OCI-LY1 (cell line): ENCODE data around the gene SRSF5.

Experiments
- H2AFZ ChIP-seq: fragments of 200-600 bp; sonication (generic), shearing (Covaris generic); 2 replicates; pipeline ENCODE4 v1.6.0; 2014; ENCODE audit warnings: antibody characterized with exemption, mild to moderate bottlenecking, low read length
- H3F3A ChIP-seq: fragments of 200-600 bp; sonication (generic), shearing (Covaris generic); 2 replicates; pipeline ENCODE4 v1.6.0; 2014; ENCODE audit warnings: mild to moderate bottlenecking, antibody characterized with exemption, low read length, moderate library complexity; ENCODE audit not compliant: insufficient read depth
- H3K27ac ChIP-seq: fragments of 200-600 bp; sonication (generic); 2 replicates; pipeline ENCODE4 v1.5.1; 2014; ENCODE audit warnings: low read length, mixed run types, mild to moderate bottlenecking, low read depth; ENCODE audit not compliant: poor library complexity, severe bottlenecking
- H3K27me3 ChIP-seq: fragments of 200-600 bp; sonication (generic); 2 replicates; pipeline ENCODE4 v1.6.0; 2014; ENCODE audit warnings: antibody characterized with exemption, mild to moderate bottlenecking, low read length, moderate library complexity; ENCODE audit not compliant: insufficient read depth
- H3K36me3 ChIP-seq: fragments of 200-600 bp; sonication (generic); 2 replicates; pipeline ENCODE4 v1.6.1; 2014; ENCODE audit warnings: mild to moderate bottlenecking, antibody characterized with exemption, low read length, moderate library complexity, mixed read lengths; ENCODE audit not compliant: insufficient read depth
- H3K4me1 ChIP-seq: fragments of 200-600 bp; sonication (generic); 2 replicates; pipeline ENCODE4 v1.5.1; 2014; ENCODE audit warnings: mild to moderate bottlenecking, low read length, moderate library complexity; ENCODE audit not compliant: insufficient read depth, severe bottlenecking
- H3K4me2 ChIP-seq: fragments of 200-600 bp; sonication (generic), shearing (Covaris generic); 2 replicates; pipeline ENCODE4 v1.6.1; 2014; ENCODE audit warnings: low read length
- H3K4me3 ChIP-seq: fragments of 200-600 bp; sonication (generic); 2 replicates; pipeline ENCODE4 v1.5.1; 2014; ENCODE audit warnings: low read length, low read depth, mild to moderate bottlenecking, mixed read lengths; ENCODE audit not compliant: poor library complexity, severe bottlenecking
- H3K79me2 ChIP-seq: fragments of 200-600 bp; shearing (Covaris generic); 2 replicates; pipeline ENCODE4 v1.6.1; 2016; ENCODE audit warnings: mixed run types, low read length, mixed read lengths; ENCODE audit not compliant: insufficient read depth
- H3K9ac ChIP-seq: fragments of 200-600 bp; sonication (generic), shearing (Covaris generic); 2 replicates; pipeline ENCODE4 v1.6.1; 2014; ENCODE audit warnings: mild to moderate bottlenecking, low read length, mixed read lengths
- H3K9me2 ChIP-seq: fragments of 200-600 bp; sonication (generic), shearing (Covaris generic); 2 replicates; pipeline ENCODE4 v1.6.1; 2014; ENCODE audit warnings: low read depth, mild to moderate bottlenecking, low read length, mixed read lengths
- H3K9me3 ChIP-seq: fragments of 200-600 bp; shearing (Covaris generic); 2 replicates; pipeline ENCODE4 v1.6.1; 2014; ENCODE audit warnings: low read length, mixed read lengths
- H4K20me1 ChIP-seq: fragments of 200-600 bp; sonication (generic), shearing (Covaris generic); 2 replicates; pipeline ENCODE4 v1.6.0; 2016; ENCODE audit warnings: mild to moderate bottlenecking, low read length; ENCODE audit not compliant: insufficient read depth
- CTCF ChIP-seq: fragments of 200-600 bp; sonication (generic), shearing (Covaris generic); IDR thresholded peaks from 2 replicates; pipeline ENCODE4 v1.5.1; 2017; ENCODE audit warnings: mild to moderate bottlenecking, antibody characterized with exemption, low read length, moderate library complexity, mixed read lengths
- EZH2 ChIP-seq: fragments of 200-600 bp; sonication (generic), shearing (Covaris generic); IDR thresholded peaks from 2 replicates; pipeline ENCODE4 v1.8.0; 2017; ENCODE audit warnings: borderline replicate concordance, mixed run types, mild to moderate bottlenecking, antibody characterized with exemption, low read length, moderate library complexity, mixed read lengths

SRSF5 gene

GRCh38 chr14:69780092-69780491 lies 13.2 kb downstream of the SRSF5 start:
- Histone ChIP-seq H3K9ac (no peak overlapping the region), H3K79me2 (no peaks in the 10 kb centered on the region), H4K20me1 (0 out of 2 replicates have a peak, but pooled peaks cover 2% of the 10 kb centered on the region), H3K9me3 (no peaks in the 10 kb centered on the region), H3K4me2 (no peak overlapping the region), H2AFZ (no peak overlapping the region), H3K36me3 (peaks cover 59% of the 10 kb centered on the region), H3K4me3 (no peak overlapping the region), H3K4me1 (no peaks in the 10 kb centered on the region), H3F3A (no peaks in the 10 kb centered on the region), H3K27ac (no peak overlapping the region), H3K9me2 (no peaks in the 10 kb centered on the region), H3K27me3 (no peaks in the 10 kb centered on the region)
- no peak for TF ChIP-seq CTCF
- TF ChIP-seq EZH2, result no peak

- Histone ChIP-seq H3K27ac (no peak overlapping the region), H3K4me3 (no peak overlapping the region), H3K4me1 (no peaks in the 10 kb centered on the region), H3K27me3 (no peaks in the 10 kb centered on the region), H3K9me2 (no peaks in the 10 kb centered on the region), H3K4me2 (no peak overlapping the region), H3K9me3 (no peaks in the 10 kb centered on the region), H3F3A (no peaks in the 10 kb centered on the region), H3K79me2 (no peaks in the 10 kb centered on the region), H2AFZ (no peak overlapping the region), H3K9ac (no peak overlapping the region), H3K36me3 (peaks cover 51% of the 10 kb centered on the region), H4K20me1 (0 out of 2 replicates have a peak, but pooled peaks cover 2% of the 10 kb centered on the region)
- TF ChIP-seq EZH2 (no peak), CTCF (no peak)
Observed at GRCh38 chr14:69780952-69781351, 14.0 kb downstream of the SRSF5 start.

- Histone ChIP-seq H3K36me3 (peaks cover 12% of the 10 kb centered on the region; the same call in 1 of the 2 replicates), H3K27ac (no peak overlapping the region), H3K9ac (no peak overlapping the region), H3K9me2 (no peaks in the 10 kb centered on the region), H3K79me2 (no peaks in the 10 kb centered on the region), H4K20me1 (no peaks in the 10 kb centered on the region), H3K27me3 (no peaks in the 10 kb centered on the region), H3K4me1 (no peaks in the 10 kb centered on the region), H3F3A (no peaks in the 10 kb centered on the region), H3K4me3 (no peak overlapping the region), H3K4me2 (no peak overlapping the region), H3K9me3 (no peaks in the 10 kb centered on the region), H2AFZ (no peak overlapping the region)
- TF ChIP-seq EZH2 (no peak), CTCF (no peak)
Observed at GRCh38 chr14:69784942-69785341, 18.0 kb downstream of the SRSF5 start.
